Bronchial epithelial cell (primary cell): ENCODE results near the gene MAST4. TPM values are rescaled to one million over a fixed set of nuclear protein-coding genes. Genes with fewer than 3 reads are reported as not detected.

Experiments
- DNase-seq: peaks from one replicate; pipeline ENCODE4 v3.0.0-alpha.2; 2010; ENCODE audit warnings: low read depth
- FAIRE-seq: peaks from 2 replicates; lab custom pipeline; 2011; peaks lifted over from hg19 to GRCh38; lab: Jason Lieb, UNC
- H3K27me3 ChIP-seq: 2 replicates; pipeline ENCODE4 v1.5.1; 2011; ENCODE audit warnings: low read length; ENCODE audit not compliant: control insufficient read depth, insufficient read depth
- H3K36me3 ChIP-seq: 2 replicates; pipeline ENCODE4 v1.5.1; 2011; ENCODE audit warnings: low read length; ENCODE audit not compliant: control insufficient read depth, insufficient read depth
- H3K4me3 ChIP-seq: 2 replicates; pipeline ENCODE4 v1.5.1; 2011; ENCODE audit warnings: mild to moderate bottlenecking, low read depth, low read length, control low read depth
- total RNA-seq: library from RNA; depleted of rRNA; stranded (reverse); fragments of >200 nt; gene quantifications from 2 replicates; pipeline ENCODE4 v1.2.1, GENCODE V29; 2014
- TF ChIP-seq, protein P1 (sequence below): IDR thresholded peaks from 2 replicates; pipeline ENCODE4 v1.5.1; 2011; ENCODE audit warnings: mild to moderate bottlenecking, moderate library complexity, low read length, control low read depth, inconsistent platforms; ENCODE audit not compliant: insufficient read depth, severe bottlenecking

Gene MAST4
- total RNA-seq, 1 donor from 2014 or later, result 10.3 TPM

DNA sequence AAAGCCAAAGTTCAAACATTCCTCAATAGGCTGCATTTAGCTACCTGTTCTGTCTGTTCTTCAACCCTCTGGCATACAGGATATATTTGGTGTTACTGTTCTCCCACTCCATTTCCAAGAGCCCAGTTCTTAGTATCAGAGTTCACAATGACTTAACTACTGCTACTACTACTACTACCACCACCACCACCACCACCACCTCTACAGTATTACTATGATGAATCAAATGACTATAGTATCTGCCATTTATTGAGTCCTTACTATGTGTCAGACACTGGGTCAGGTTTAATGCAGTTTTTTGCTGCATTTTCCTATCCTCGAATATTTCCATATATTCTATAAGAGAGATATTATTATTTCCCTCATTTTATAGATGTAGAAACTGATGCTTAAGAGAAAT, 601.3 kb downstream of the MAST4 start:
- H3K27me3 ChIP-seq, result no peaks in the 10 kb centered on the region
- H3K36me3 ChIP-seq, result no peaks in the 10 kb centered on the region
- TF ChIP-seq, protein P1, sequence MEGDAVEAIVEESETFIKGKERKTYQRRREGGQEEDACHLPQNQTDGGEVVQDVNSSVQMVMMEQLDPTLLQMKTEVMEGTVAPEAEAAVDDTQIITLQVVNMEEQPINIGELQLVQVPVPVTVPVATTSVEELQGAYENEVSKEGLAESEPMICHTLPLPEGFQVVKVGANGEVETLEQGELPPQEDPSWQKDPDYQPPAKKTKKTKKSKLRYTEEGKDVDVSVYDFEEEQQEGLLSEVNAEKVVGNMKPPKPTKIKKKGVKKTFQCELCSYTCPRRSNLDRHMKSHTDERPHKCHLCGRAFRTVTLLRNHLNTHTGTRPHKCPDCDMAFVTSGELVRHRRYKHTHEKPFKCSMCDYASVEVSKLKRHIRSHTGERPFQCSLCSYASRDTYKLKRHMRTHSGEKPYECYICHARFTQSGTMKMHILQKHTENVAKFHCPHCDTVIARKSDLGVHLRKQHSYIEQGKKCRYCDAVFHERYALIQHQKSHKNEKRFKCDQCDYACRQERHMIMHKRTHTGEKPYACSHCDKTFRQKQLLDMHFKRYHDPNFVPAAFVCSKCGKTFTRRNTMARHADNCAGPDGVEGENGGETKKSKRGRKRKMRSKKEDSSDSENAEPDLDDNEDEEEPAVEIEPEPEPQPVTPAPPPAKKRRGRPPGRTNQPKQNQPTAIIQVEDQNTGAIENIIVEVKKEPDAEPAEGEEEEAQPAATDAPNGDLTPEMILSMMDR, result no peak
- no peak overlapping the region for H3K4me3 ChIP-seq
- FAIRE-seq (no peak), DNase-seq (no peak)

DNA sequence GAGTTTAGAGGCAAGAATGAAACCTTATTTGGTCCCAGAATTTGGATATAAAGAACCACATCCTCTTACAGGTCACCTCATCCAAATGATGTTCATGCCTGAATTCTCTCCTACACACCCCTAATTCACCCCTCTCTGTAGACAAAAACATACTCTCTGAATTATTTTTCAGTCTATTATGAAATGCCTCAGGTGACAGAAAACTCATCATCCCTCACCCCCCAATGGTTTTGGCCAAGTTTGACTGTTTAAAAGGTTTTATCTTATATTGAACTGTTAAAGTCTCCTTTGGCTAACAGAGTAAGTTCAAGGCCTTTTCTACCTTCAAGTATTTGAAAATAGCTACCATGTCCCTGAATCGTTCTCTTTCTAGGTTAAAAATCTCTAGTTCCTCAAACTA, 602.7 kb downstream of the MAST4 start:
- H3K4me3 ChIP-seq, result no peak overlapping the region
- H3K27me3 ChIP-seq, result no peaks in the 10 kb centered on the region
- TF ChIP-seq, protein P1, result no peak
- DNase-seq (no peak), FAIRE-seq (no peak)
- no peaks in the 10 kb centered on the region for H3K36me3 ChIP-seq

DNA sequence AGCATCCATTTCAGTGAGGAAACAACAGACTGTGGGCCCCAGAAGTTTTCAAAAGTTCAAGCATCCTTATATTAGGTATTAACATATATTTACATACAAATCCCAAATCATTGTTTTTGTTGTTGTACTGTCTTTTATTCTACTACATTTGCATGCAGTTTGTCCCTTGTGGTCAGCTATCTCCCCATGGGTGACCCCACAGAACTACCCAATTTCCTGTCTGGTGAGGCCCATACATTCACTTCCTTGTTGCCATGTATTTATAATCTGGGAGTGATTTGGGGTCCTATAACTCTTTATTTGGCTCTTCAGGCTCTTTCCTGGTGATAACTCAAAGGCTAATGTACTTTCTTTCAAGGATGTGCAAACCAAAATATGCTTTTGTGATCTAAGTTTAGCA, 603.7 kb downstream of the MAST4 start:
- Histone ChIP-seq H3K4me3 (no peak overlapping the region), H3K27me3 (no peaks in the 10 kb centered on the region), H3K36me3 (no peaks in the 10 kb centered on the region)
- TF ChIP-seq, protein P1, result no peak
- FAIRE-seq (no peak), DNase-seq (no peak)

DNA sequence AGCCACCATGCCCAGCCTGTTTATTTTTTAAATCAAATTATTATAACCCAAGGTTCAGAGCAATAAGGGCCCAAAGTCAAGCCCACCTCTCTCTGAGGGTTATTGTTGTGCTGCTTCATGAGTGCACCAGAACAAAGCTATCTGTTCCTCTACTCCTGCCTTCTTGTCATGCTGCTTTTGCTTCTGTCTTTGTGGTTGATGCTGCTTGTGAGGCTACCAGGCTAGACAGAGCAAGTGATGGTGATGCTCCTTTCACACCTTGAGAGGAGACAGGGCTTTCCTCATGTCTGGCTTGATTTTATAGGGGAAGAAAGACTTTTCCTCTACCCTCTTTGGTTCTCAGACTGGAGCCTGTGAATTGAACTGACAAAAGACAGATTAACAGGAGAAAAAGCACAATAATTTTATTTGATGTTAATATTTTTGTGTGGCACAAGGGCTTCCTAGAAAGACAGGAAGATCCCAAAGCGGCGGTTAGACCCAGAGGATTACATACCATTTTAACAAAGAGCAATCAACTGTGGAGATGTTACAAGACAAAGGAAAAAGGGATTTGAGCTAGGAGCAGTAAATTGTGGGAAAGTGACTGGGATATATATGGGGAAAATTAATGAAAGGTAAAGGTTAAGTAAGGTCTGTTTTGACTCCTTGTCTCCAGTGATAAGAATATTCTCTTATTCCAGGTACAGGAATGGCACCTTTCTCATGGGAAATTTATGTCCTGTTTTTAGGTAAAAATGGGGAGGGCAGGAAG, 604.8 kb downstream of the MAST4 start:
- no peak for FAIRE-seq
- H3K4me3 ChIP-seq, result no peak overlapping the region
- H3K36me3 ChIP-seq, result no peaks in the 10 kb centered on the region
- TF ChIP-seq, protein P1, result no peak
- DNase-seq, result no peak
- no peaks in the 10 kb centered on the region for H3K27me3 ChIP-seq

DNA sequence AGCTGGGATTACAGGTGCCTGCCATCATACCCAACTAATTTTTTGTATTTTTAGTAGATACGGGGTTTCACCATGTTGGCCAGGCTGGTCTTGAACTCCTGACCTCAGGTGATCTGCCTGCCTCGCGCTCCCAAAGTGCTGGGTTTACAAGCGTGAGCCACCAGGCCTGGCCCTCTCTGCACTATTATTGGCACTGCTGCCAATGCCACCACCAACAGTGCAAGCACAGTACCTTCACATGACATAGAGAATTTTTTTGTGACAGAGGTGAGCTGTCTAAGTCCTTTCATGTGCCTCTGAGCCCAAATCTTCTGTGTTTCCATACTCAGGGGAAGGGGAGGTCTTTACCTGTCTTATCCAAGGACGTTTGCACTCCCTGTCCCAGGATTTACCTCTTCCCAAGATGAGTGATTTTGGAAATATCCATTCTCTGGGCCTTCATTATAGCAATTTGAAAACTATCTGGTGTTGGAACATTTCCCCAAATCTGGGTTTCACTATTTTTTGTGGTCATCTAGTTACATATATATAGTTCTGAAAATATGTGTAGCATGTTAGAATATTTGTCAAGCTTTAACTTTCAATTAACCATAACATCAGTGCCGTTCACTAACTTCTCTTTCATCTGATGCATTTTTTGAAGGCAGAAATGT, 605.8 kb downstream of the MAST4 start:
- no peak overlapping the region for H3K4me3 ChIP-seq
- DNase-seq, result no peak
- no peaks in the 10 kb centered on the region for H3K36me3 ChIP-seq
- TF ChIP-seq, protein P1, result no peak
- no peaks in the 10 kb centered on the region for H3K27me3 ChIP-seq
- FAIRE-seq, result no peak
